ENCODE results near the gene ZFHX3. TPM values are rescaled to one million over a fixed set of nuclear protein-coding genes. Genes with fewer than 3 reads are reported as not detected.

ZFHX3 gene
- total and polyA plus RNA-seq, 10 of the 15 experiments (the other 5 are each of a cell fraction or from before 2014, with no cell fraction given) = 0.68 to 8.6 (median 2.0) TPM

DNA sequence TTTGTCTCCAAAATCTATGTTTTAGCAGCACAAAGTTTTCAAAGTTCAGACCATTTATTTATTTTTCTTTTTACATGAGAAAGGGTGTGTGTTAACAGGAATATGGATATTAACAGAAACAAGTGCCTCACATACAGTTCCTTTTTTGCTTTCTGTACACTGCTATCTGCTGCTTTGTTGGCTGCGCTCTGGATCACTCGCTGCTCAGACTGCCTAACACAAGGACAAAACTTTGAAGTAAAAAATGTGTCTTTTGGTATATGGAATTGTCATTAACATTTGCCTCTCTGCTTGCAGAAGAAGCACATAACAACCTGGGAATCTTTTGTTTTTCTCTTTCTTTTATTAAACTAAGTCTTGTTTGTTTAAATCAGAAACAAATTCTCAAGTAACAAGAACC, 262.8 kb downstream of the ZFHX3 start (continued):
- TF ChIP-seq, protein P1, sequence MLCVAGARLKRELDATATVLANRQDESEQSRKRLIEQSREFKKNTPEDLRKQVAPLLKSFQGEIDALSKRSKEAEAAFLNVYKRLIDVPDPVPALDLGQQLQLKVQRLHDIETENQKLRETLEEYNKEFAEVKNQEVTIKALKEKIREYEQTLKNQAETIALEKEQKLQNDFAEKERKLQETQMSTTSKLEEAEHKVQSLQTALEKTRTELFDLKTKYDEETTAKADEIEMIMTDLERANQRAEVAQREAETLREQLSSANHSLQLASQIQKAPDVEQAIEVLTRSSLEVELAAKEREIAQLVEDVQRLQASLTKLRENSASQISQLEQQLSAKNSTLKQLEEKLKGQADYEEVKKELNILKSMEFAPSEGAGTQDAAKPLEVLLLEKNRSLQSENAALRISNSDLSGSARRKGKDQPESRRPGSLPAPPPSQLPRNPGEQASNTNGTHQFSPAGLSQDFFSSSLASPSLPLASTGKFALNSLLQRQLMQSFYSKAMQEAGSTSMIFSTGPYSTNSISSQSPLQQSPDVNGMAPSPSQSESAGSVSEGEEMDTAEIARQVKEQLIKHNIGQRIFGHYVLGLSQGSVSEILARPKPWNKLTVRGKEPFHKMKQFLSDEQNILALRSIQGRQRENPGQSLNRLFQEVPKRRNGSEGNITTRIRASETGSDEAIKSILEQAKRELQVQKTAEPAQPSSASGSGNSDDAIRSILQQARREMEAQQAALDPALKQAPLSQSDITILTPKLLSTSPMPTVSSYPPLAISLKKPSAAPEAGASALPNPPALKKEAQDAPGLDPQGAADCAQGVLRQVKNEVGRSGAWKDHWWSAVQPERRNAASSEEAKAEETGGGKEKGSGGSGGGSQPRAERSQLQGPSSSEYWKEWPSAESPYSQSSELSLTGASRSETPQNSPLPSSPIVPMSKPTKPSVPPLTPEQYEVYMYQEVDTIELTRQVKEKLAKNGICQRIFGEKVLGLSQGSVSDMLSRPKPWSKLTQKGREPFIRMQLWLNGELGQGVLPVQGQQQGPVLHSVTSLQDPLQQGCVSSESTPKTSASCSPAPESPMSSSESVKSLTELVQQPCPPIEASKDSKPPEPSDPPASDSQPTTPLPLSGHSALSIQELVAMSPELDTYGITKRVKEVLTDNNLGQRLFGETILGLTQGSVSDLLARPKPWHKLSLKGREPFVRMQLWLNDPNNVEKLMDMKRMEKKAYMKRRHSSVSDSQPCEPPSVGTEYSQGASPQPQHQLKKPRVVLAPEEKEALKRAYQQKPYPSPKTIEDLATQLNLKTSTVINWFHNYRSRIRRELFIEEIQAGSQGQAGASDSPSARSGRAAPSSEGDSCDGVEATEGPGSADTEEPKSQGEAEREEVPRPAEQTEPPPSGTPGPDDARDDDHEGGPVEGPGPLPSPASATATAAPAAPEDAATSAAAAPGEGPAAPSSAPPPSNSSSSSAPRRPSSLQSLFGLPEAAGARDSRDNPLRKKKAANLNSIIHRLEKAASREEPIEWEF (IDR thresholded peaks at IDR 0.05; ENCODE audit: insufficient replicate concordance, low read depth, low read length) = no peak
- no peak for TF ChIP-seq MXI1 (IDR thresholded peaks at IDR 0.05; ENCODE audit: low read depth, low read length)

GRCh38 chr16:72783716-72784318, 264.1 kb downstream of the ZFHX3 start:
- no peak overlapping the region; the same call in 1 of the 2 replicates for H3K4me2 ChIP-seq (ENCODE audit: control insufficient read depth, insufficient read depth)
- SMC1A ChIA-PET (ENCODE audit: uncharacterized antibody, unreplicated experiment) = interaction anchor here (1.0 to 1.1 kb wide), 3 partner anchors 8 to 228 kb away, joined by 3 to 5 read pairs (median 3); no protein-coding TSS in a partner anchor
- no peak overlapping the region for H2AFZ ChIP-seq (ENCODE audit: control insufficient read depth, low read depth, low read length)
- RAD21 ChIA-PET (ENCODE audit: unreplicated experiment) = interaction anchor here (0.5 to 1.5 kb wide), 2 partner anchors 281 to 1826 kb away, joined by 3 to 4 read pairs; no protein-coding TSS in a partner anchor
- no peak for ATAC-seq
- no peaks in the 10 kb centered on the region for H3K9me3 ChIP-seq (replicated peaks; ENCODE audit: control insufficient read depth, insufficient read depth, low read length)
- FAIRE-seq = no peak
- no peaks in the 10 kb centered on the region for H3K36me3 ChIP-seq (ENCODE audit: control insufficient read depth in 2 of 2, insufficient read depth in 2 of 2, low read length in 1 of 2)
- H3K79me2 ChIP-seq (ENCODE audit: control insufficient read depth, insufficient read depth, low read length) = no peaks in the 10 kb centered on the region
- H4K20me1 ChIP-seq (ENCODE audit: control insufficient read depth, insufficient read depth) = no peaks in the 10 kb centered on the region
- intact Hi-C loops (cut with micrococcal nuclease; ENCODE audit: unreplicated experiment) = loop anchor here (10.0 kb wide), 1 partner anchor 279 kb away; no protein-coding TSS in a partner anchor
- in situ Hi-C loops (cut with MboI) = no loop called here
- POLR2A ChIA-PET = no interaction called here
- DNase-seq (ENCODE audit: low read depth, low spot score) = peak; percentile 5
- H3K4me1 ChIP-seq (ENCODE audit: control insufficient read depth, insufficient read depth, low read length) = peaks cover 9% of the 10 kb centered on the region
- H3K9ac ChIP-seq (ENCODE audit: control insufficient read depth, insufficient read depth, low read length) = no peak overlapping the region
- H3K4me3 ChIP-seq = no peak overlapping the region
- 65% methylated on average over 4 of the region's 4 CpGs for WGBS (ENCODE audit: insufficient coverage, insufficient replicate concordance, low lambda C conversion rate, missing lambda C conversion rate)
- no peaks in the 10 kb centered on the region for H3K27me3 ChIP-seq (replicated peaks in 1 of 2; ENCODE audit: control insufficient read depth in 2 of 2, insufficient read depth in 2 of 2, low read length in 1 of 2)
- TF ChIP-seq FOXM1 (IDR thresholded peaks at IDR 0.05; ENCODE audit: low read depth, low read length) = no peak
- TF ChIP-seq RUNX3 (IDR thresholded peaks at IDR 0.05; ENCODE audit: low read length) = peak; percentile 37; the same call in 1 of the 2 replicates
- no peak overlapping the region for H3K27ac ChIP-seq (ENCODE audit: control insufficient read depth, insufficient read depth)
- CTCF ChIA-PET = interaction anchor here (0.7 kb wide), 1 partner anchor 279 kb away, joined by 3 read pairs; no protein-coding TSS in a partner anchor
- BruUV-seq (replicated peaks) = no TSS peak
